SK-N-MC (cell line): Measurements from ENCODE around the gene YIF1A.
"Not testable (repeated sequence)": the region's sequence is repeated elsewhere in the genome, so short reads cannot be mapped to it uniquely, and the experiment has no call there.

Experiments
- DNase-seq: peaks from one replicate; pipeline ENCODE4 v3.0.0-alpha.2; 2011; ENCODE audit warnings: low read depth, low spot score
- H3K27ac ChIP-seq: fragments of 200-600 bp; sonication (generic); 2 replicates; pipeline ENCODE4 v1.5.1; 2016; ENCODE audit warnings: mixed run types
- H3K36me3 ChIP-seq: fragments of 200-600 bp; sonication (generic); 2 replicates; pipeline ENCODE4 v1.6.1; 2017; ENCODE audit warnings: antibody characterized with exemption, low read length, mixed read lengths; ENCODE audit not compliant: insufficient read depth
- H3K4me3 ChIP-seq: fragments of 200-600 bp; sonication (generic); 2 replicates; pipeline ENCODE4 v1.5.1; 2016
- H3K9ac ChIP-seq: fragments of 200-600 bp; sonication (generic); 2 replicates; pipeline ENCODE4 v1.8.0; 2017; ENCODE audit warnings: mixed run types, mixed read lengths; ENCODE audit not compliant: insufficient read length
- H3K9me3 ChIP-seq: fragments of 200-600 bp; sonication (generic); 2 replicates; pipeline ENCODE4 v1.6.1; 2017; ENCODE audit warnings: low read depth, mild to moderate bottlenecking, antibody characterized with exemption, low read length, moderate library complexity, mixed read lengths
- EZH2 ChIP-seq: fragments of 200-600 bp; sonication (generic); IDR thresholded peaks from one replicate; pipeline ENCODE4 v1.6.1; 2017; ENCODE audit warnings: antibody characterized with exemption
- FOXP2 ChIP-seq: optimal IDR thresholded peaks from 2 replicates; pipeline ENCODE3; 2011; ENCODE audit warnings: mild to moderate bottlenecking, moderate library complexity; ENCODE audit not compliant: insufficient read depth; ENCODE audit errors: extremely low read length, control extremely low read depth
- POLR2AphosphoS5 ChIP-seq: IDR thresholded peaks from 2 replicates; pipeline ENCODE4 v1.6.1; 2012; ENCODE audit warnings: mild to moderate bottlenecking, low read depth, low read length, borderline replicate concordance

Gene YIF1A

DNA sequence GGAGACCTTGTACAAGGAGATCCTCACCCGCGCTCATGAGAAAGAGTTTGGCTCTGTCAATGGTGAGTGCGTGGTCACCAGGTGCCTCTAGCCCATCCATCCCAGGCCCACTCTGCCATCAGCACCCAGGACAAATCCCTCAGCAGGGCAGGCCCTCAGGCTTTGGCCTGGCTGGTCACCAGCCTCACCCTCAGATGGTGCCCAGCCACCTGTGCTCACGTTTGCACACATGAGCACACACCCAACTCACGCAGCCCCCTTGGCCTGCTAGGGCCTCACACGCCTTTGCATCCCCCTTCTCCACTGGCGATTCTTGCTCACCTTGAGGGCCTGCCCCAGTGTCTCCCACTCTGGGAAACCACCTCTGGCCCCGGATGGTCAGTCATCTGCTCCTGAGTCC, 24.6 kb downstream of the YIF1A start:
- no peak for TF ChIP-seq POLR2AphosphoS5
- TF ChIP-seq EZH2, result no peak
- TF ChIP-seq FOXP2, result no peak
- H3K4me3 ChIP-seq, result no peak overlapping the region
- H3K9me3 ChIP-seq, result no peaks in the 10 kb centered on the region
- H3K9ac ChIP-seq, result no peak overlapping the region
- H3K27ac ChIP-seq, result no peak overlapping the region
- no peak for DNase-seq
- H3K36me3 ChIP-seq, result peaks cover 4% of the 10 kb centered on the region; the same call in 1 of the 2 replicates

DNA sequence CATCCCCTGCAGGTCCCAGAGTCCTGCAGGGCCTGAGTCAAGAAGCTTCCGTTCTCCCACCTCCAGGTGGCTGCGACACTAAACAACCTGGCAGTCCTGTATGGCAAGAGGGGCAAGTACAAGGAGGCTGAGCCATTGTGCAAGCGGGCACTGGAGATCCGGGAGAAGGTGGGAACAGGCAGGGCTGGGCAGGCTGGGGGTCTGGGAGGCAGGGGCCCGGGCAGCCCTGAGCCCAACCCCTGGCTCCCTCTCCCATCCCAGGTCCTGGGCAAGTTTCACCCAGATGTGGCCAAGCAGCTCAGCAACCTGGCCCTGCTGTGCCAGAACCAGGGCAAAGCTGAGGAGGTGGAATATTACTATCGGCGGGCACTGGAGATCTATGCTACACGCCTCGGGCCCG, 25.2 kb downstream of the YIF1A start:
- no peak overlapping the region for H3K27ac ChIP-seq
- no peak for DNase-seq
- H3K9ac ChIP-seq, result no peak overlapping the region
- H3K9me3 ChIP-seq, result no peaks in the 10 kb centered on the region
- no peak overlapping the region for H3K4me3 ChIP-seq
- H3K36me3 ChIP-seq, result peaks cover 4% of the 10 kb centered on the region; the same call in 1 of the 2 replicates
- TF ChIP-seq FOXP2 (no peak), POLR2AphosphoS5 (no peak), EZH2 (no peak)

DNA sequence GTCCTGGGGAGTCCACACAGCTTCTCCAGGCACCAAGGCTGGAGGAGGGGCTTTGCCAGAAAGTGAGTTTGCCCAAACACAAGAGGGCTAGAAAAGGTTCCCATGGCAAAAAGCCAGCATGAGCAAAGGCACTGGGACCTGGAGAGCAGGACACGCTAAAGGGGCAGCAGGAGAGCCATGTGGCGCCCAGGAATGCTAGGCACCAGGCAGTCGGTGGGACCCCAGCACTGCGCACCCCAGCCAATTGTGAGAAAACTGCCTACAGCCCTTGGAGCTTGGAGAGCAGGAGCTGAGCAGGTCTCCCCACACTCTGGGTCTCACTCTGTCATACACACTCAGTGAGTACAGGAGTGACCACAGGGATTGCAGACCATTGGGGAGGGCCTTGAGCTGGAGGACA, 25.7 kb downstream of the YIF1A start:
- TF ChIP-seq EZH2 (no peak), FOXP2 (no peak), POLR2AphosphoS5 (no peak)
- no peak overlapping the region for H3K9ac ChIP-seq
- H3K4me3 ChIP-seq, result no peak overlapping the region
- peaks cover 4% of the 10 kb centered on the region; the same call in 1 of the 2 replicates for H3K36me3 ChIP-seq
- no peaks in the 10 kb centered on the region for H3K9me3 ChIP-seq
- no peak for DNase-seq
- no peak overlapping the region for H3K27ac ChIP-seq

DNA sequence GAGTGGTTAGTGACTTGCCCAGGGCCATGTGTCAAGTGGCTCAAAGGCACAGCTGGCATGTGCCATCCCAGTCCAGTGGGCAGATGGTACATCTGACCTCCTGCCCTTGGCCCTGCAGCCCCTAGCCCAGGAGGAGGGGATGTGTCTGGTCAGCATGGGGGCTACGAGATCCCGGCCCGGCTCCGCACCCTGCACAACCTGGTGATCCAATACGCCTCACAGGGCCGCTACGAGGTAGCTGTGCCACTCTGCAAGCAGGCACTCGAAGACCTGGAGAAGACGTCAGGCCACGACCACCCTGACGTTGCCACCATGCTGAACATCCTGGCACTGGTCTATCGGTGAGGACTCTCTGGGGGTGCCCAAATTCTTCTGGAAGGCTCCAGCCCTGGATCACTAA, 26.2 kb downstream of the YIF1A start:
- TF ChIP-seq POLR2AphosphoS5 (no peak), FOXP2 (no peak), EZH2 (no peak)
- peaks cover 4% of the 10 kb centered on the region; the same call in 1 of the 2 replicates for H3K36me3 ChIP-seq
- H3K4me3 ChIP-seq, result no peak overlapping the region
- no peak overlapping the region for H3K27ac ChIP-seq
- no peak for DNase-seq
- H3K9me3 ChIP-seq, result no peaks in the 10 kb centered on the region
- H3K9ac ChIP-seq, result no peak overlapping the region

DNA sequence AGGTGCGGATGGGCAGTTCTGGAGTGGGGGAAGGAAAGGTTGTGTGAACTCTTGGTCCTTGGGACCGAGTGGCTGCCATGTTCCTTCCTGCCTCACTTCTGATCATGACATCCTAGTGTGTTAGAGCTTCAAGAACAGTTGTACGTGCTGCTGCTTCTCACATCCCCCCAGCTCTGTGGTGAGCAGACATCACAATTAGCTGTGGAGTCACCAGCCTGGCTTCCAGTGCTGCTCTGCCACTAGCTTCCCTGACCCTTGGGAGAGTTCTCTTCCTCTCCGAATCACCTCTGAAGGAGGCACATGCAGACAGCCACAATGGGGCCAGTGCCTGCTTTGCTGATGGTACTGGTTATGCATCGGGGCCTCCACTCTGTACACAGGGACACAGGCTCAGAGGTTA, 26.8 kb downstream of the YIF1A start:
- Histone ChIP-seq H3K36me3 (peaks cover 4% of the 10 kb centered on the region; the same call in 1 of the 2 replicates), H3K9ac (no peak overlapping the region), H3K27ac (no peak overlapping the region), H3K4me3 (no peak overlapping the region), H3K9me3 (no peaks in the 10 kb centered on the region)
- DNase-seq, result no peak
- TF ChIP-seq FOXP2, result no peak
- TF ChIP-seq POLR2AphosphoS5, result no peak
- TF ChIP-seq EZH2, result no peak

DNA sequence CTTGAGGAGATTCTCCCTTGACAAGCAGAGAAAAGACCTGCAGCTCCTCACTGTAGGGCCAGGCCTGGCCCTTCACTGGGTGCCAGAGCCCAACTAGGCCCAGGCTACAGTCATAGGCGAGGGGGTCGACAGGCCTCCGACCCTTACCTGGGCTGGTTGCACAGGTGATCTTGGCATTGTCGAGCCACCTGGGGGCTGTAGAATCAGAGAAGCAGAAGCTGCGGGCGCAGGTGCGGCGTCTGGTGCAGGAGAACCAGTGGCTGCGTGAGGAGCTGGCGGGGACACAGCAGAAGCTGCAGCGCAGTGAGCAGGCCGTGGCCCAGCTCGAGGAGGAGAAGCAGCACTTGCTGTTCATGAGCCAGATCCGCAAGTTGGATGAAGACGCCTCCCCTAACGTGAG, 27.4 kb downstream of the YIF1A start:
- DNase-seq, result no peak
- Histone ChIP-seq H3K36me3 (peaks cover 4% of the 10 kb centered on the region; the same call in 1 of the 2 replicates), H3K9ac (no peak overlapping the region), H3K9me3 (no peaks in the 10 kb centered on the region), H3K4me3 (no peak overlapping the region), H3K27ac (no peak overlapping the region)
- TF ChIP-seq EZH2 (no peak), POLR2AphosphoS5 (no peak), FOXP2 (no peak)

DNA sequence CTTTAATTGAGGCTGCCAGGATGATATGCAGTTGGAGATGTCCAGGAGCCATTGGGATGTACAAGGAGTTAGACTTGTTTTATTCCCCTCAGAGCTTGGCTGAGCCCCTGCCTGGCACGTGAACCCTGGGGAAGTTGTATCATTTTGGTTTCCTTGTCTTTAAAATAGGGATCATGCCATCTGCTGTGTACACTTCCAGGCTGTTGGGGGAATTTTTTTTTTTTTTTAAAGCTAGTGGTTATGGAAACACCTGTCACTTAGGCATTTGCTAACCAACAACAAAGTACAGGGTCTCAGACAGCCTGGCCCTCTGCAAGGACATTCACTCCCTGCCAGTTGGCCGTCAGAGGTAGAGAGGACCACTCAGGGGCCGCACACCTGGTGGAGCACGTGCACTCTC, 29.0 kb downstream of the YIF1A start:
- peaks cover 4% of the 10 kb centered on the region; the same call in 1 of the 2 replicates for H3K36me3 ChIP-seq
- H3K9ac ChIP-seq, result no peak overlapping the region
- no peak overlapping the region for H3K4me3 ChIP-seq
- H3K27ac ChIP-seq, result no peak overlapping the region
- TF ChIP-seq EZH2, result no peak
- no peak for TF ChIP-seq FOXP2
- TF ChIP-seq POLR2AphosphoS5, result no peak
- H3K9me3 ChIP-seq, result no peaks in the 10 kb centered on the region
- DNase-seq, result no peak

DNA sequence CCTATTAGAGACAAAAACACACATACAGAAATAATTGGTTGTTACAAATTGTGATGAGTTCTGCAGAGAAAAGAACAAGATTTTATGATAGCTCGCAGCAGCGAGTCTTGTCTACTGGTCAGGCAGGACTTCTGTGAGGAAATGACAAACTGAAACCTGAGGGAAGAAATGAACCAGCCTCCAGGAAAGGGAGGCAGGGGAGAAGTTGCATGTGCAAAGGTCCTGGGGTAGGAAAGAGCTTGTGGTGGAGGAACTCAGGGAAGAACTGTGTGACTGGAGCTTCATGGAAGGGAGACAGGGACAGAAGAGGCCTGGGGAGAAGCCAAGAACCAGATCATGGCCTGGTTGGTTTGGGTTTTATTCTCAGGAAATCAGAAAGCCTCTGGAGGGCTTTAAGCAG, 29.7 kb downstream of the YIF1A start:
- no peak for DNase-seq
- Histone ChIP-seq H3K9ac (no peak overlapping the region), H3K4me3 (no peak overlapping the region), H3K36me3 (peaks cover 4% of the 10 kb centered on the region; the same call in 1 of the 2 replicates), H3K9me3 (no peaks in the 10 kb centered on the region), H3K27ac (no peak overlapping the region)
- TF ChIP-seq POLR2AphosphoS5, result no peak
- no peak for TF ChIP-seq FOXP2
- TF ChIP-seq EZH2, result no peak

DNA sequence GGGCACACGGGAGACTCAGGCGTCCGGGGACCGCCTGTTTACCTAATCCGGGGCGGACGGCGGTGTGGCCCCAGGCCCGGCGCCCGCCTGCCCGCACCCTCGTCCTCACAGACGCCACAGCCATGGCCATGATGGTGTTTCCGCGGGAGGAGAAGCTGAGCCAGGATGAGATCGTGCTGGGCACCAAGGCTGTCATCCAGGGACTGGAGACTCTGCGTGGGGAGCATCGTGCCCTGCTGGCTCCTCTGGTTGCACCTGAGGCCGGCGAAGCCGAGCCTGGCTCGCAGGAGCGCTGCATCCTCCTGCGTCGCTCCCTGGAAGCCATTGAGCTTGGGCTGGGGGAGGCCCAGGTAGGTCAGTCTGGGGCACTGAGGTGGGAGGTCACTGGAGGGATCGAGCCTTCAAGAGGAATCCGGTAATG, 30.5 kb downstream of the YIF1A start:
- Histone ChIP-seq H3K9ac (peak overlapping the region; percentile 81), H3K4me3 (peak overlapping the region; percentile 93), H3K9me3 (no peaks in the 10 kb centered on the region), H3K27ac (no peak overlapping the region), H3K36me3 (peaks cover 4% of the 10 kb centered on the region; the same call in 1 of the 2 replicates)
- DNase-seq, result no peak
- TF ChIP-seq POLR2AphosphoS5, result 0 out of 2 replicates have a peak, but pooled peaks have one; percentile 15
- no peak for TF ChIP-seq FOXP2
- no peak for TF ChIP-seq EZH2

DNA sequence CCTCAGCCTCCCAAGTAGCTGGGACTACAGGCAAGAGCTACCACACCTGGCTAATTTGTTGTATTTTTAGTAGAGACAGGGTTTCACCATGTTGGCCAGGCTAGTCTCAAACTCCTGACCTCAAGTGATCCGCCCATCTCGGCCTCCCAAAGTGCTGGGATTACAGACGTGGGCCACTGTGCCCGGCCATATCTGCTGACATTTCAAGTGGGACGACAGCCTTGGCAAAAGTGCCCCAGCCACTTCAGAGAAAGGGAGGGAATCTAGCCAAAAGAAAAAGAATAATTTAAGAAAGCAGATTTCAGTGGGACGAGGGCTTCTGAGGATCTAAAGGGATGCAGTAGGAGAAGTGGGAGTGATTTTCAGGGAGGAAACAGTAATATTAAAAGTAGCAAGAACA, 35.9 kb downstream of the YIF1A start:
- not testable (repeated sequence) for H3K36me3 ChIP-seq, DNase-seq, H3K9me3 ChIP-seq, H3K4me3 ChIP-seq, H3K27ac ChIP-seq, H3K9ac ChIP-seq
